MM.1S (cell line): ENCODE results near the gene CFAP54.

ENCODE experiments used
- DNase-seq: peaks from one replicate; pipeline ENCODE4 v3.0.0-alpha.2; 2015
- H2AFZ ChIP-seq: fragments of 300-600 bp; sonication (generic); 2 replicates; pipeline ENCODE4 v1.6.0; 2016; ENCODE audit warnings: antibody characterized with exemption, low read length
- H3F3A ChIP-seq: fragments of 300-600 bp; sonication (generic); 2 replicates; pipeline ENCODE4 v1.6.1; 2016; ENCODE audit warnings: mild to moderate bottlenecking, antibody characterized with exemption, low read length, moderate library complexity, mixed read lengths; ENCODE audit not compliant: insufficient read depth
- H3K27ac ChIP-seq: fragments of 300-600 bp; sonication (generic); 2 replicates; pipeline ENCODE4 v1.5.1; 2016; ENCODE audit warnings: mild to moderate bottlenecking, low read length
- H3K27me3 ChIP-seq: fragments of 300-600 bp; sonication (generic); replicated peaks from 2 replicates; pipeline ENCODE4 v1.6.0; 2016; ENCODE audit warnings: low read length; ENCODE audit not compliant: insufficient read depth
- H3K36me3 ChIP-seq: fragments of 300-600 bp; sonication (generic); replicated peaks from 2 replicates; pipeline ENCODE4 v1.6.1; 2016; ENCODE audit warnings: mild to moderate bottlenecking, low read length, mixed read lengths; ENCODE audit not compliant: insufficient read depth
- H3K4me1 ChIP-seq: fragments of 300-600 bp; sonication (generic); 2 replicates; pipeline ENCODE4 v1.6.1; 2016; ENCODE audit warnings: low read length, mixed read lengths
- H3K4me2 ChIP-seq: fragments of 300-600 bp; sonication (generic); 2 replicates; pipeline ENCODE4 v1.6.0; 2016; ENCODE audit warnings: low read depth, low read length
- H3K4me3 ChIP-seq: fragments of 300-600 bp; sonication (generic); 2 replicates; pipeline ENCODE4 v1.5.1; 2016; ENCODE audit warnings: low read length, mixed read lengths
- H3K79me2 ChIP-seq: fragments of 300-600 bp; sonication (generic); 2 replicates; pipeline ENCODE4 v1.6.1; 2016; ENCODE audit warnings: mixed run types, low read length, mixed read lengths
- H3K9ac ChIP-seq: fragments of 300-600 bp; sonication (generic); 2 replicates; pipeline ENCODE4 v1.6.1; 2016; ENCODE audit warnings: low read length, mixed read lengths
- H3K9me2 ChIP-seq: fragments of 300-600 bp; sonication (generic); replicated peaks from 2 replicates; pipeline ENCODE4 v1.6.1; 2016; ENCODE audit warnings: mild to moderate bottlenecking, low read length, mixed read lengths; ENCODE audit not compliant: insufficient read depth
- H3K9me3 ChIP-seq: fragments of 300-600 bp; sonication (generic); replicated peaks from 2 replicates; pipeline ENCODE4 v1.6.1; 2016; ENCODE audit warnings: mild to moderate bottlenecking, low read length, mixed read lengths; ENCODE audit not compliant: insufficient read depth
- H4K20me1 ChIP-seq: fragments of 300-600 bp; sonication (generic); 2 replicates; pipeline ENCODE4 v1.6.1; 2016; ENCODE audit warnings: mild to moderate bottlenecking, low read length, moderate library complexity, mixed read lengths; ENCODE audit not compliant: insufficient read depth
- EZH2 ChIP-seq: fragments of 300-600 bp; sonication (generic); optimal IDR thresholded peaks from 2 replicates; pipeline ENCODE3; 2017; ENCODE audit warnings: low read depth, mild to moderate bottlenecking, antibody characterized with exemption, low read length, mixed read lengths
- EZH2phosphoT487 ChIP-seq: fragments of 300-600 bp; sonication (generic); IDR thresholded peaks from 2 replicates; pipeline ENCODE4 v1.6.1; 2018; ENCODE audit warnings: antibody characterized with exemption, low read length
- TF ChIP-seq, protein P1 (sequence below): fragments of 300-600 bp; sonication (generic); IDR thresholded peaks from 2 replicates; pipeline ENCODE4 v1.5.1; 2016; ENCODE audit warnings: antibody characterized with exemption, low read length, mixed read lengths

CFAP54 gene

DNA sequence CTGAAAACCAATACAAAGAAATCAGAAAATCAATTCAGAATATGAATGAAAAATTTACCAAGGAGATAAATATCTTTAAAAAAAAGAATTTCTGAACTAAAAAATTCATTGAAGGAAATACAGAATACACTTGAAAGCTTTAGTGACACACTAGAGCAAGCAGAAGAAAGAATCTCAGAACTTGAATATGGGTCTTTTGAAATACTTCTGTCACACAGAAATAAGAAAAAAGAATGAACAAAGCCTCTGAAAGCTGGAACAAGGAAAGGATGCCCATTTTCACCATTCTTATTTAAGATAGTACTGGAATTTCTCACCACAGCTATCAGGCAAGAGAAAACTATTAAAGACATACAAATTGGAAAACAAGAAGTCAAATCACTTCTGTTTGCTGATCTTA, 314.6 kb downstream of the CFAP54 start:
- Histone ChIP-seq H2AFZ (no peak overlapping the region), H3F3A (no peaks in the 10 kb centered on the region), H4K20me1 (no peaks in the 10 kb centered on the region), H3K4me1 (no peaks in the 10 kb centered on the region), H3K36me3 (no peaks in the 10 kb centered on the region), H3K9me2 (no peaks in the 10 kb centered on the region), H3K9ac (no peak overlapping the region), H3K79me2 (no peaks in the 10 kb centered on the region), H3K9me3 (no peaks in the 10 kb centered on the region), H3K4me2 (no peak overlapping the region), H3K27me3 (no peaks in the 10 kb centered on the region), H3K27ac (no peak overlapping the region), H3K4me3 (no peak overlapping the region)
- no peak for TF ChIP-seq EZH2
- TF ChIP-seq EZH2phosphoT487 = no peak
- TF ChIP-seq, protein P1, sequence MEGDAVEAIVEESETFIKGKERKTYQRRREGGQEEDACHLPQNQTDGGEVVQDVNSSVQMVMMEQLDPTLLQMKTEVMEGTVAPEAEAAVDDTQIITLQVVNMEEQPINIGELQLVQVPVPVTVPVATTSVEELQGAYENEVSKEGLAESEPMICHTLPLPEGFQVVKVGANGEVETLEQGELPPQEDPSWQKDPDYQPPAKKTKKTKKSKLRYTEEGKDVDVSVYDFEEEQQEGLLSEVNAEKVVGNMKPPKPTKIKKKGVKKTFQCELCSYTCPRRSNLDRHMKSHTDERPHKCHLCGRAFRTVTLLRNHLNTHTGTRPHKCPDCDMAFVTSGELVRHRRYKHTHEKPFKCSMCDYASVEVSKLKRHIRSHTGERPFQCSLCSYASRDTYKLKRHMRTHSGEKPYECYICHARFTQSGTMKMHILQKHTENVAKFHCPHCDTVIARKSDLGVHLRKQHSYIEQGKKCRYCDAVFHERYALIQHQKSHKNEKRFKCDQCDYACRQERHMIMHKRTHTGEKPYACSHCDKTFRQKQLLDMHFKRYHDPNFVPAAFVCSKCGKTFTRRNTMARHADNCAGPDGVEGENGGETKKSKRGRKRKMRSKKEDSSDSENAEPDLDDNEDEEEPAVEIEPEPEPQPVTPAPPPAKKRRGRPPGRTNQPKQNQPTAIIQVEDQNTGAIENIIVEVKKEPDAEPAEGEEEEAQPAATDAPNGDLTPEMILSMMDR = no peak
- DNase-seq = no peak

DNA sequence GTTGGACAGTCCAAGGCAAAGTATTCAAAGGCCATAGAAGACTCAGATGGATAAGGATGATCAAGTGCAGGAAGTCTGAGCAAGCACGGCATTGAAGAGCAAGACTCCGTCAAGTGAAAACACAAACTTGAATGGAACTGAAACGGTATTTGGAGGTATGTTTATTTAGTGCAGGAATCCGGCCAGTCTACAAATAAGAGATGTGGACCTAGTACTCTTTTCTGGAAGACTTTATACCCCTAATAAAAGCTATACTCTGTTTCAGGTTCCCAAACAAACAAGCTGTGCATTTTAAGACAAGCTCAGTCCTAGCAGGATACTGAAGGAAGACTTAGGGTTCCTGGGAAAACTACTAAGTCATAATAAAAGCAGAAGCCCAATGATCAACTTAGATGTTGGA, 316.9 kb downstream of the CFAP54 start:
- DNase-seq = no peak
- H2AFZ ChIP-seq = no peak overlapping the region
- H3K4me3 ChIP-seq = no peak overlapping the region
- H3K27ac ChIP-seq = no peak overlapping the region
- peaks cover 8% of the 10 kb centered on the region; the same call in 1 of the 2 replicates for H3K4me1 ChIP-seq
- H3K4me2 ChIP-seq = no peak overlapping the region
- H3K9me2 ChIP-seq = no peaks in the 10 kb centered on the region
- H3K79me2 ChIP-seq = no peaks in the 10 kb centered on the region
- no peaks in the 10 kb centered on the region for H3K27me3 ChIP-seq
- H3F3A ChIP-seq = peaks cover 4% of the 10 kb centered on the region; the same call in 1 of the 2 replicates
- H3K36me3 ChIP-seq = no peaks in the 10 kb centered on the region
- H4K20me1 ChIP-seq = no peaks in the 10 kb centered on the region
- no peak overlapping the region for H3K9ac ChIP-seq
- no peaks in the 10 kb centered on the region for H3K9me3 ChIP-seq
- TF ChIP-seq, protein P1 = no peak
- no peak for TF ChIP-seq EZH2phosphoT487
- no peak for TF ChIP-seq EZH2

DNA sequence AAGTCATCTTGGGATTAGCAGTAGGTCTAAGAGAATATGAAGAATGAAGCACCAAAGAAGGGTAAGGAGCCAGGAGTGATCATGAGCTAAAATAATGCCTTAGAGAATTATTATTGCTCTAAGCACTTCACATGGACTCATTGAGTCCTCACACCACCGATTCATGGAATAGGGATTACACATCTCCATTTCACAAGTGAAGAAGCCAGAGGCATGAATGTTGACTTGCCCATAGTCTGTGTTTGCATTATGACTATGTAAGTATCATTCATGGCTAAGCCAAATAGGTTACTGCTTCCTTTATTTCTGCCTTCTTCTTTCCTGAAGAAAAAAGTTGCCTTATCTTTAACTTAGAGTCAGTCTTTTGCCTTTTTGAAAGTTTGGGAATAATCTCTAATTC, 318.4 kb downstream of the CFAP54 start:
- Histone ChIP-seq H3K9ac (no peak overlapping the region), H3K4me2 (no peak overlapping the region), H3K4me3 (no peak overlapping the region), H3K27me3 (no peaks in the 10 kb centered on the region), H3K9me2 (no peaks in the 10 kb centered on the region), H4K20me1 (no peaks in the 10 kb centered on the region), H3K79me2 (no peaks in the 10 kb centered on the region), H3K9me3 (no peaks in the 10 kb centered on the region), H3K27ac (no peak overlapping the region), H3F3A (peaks cover 4% of the 10 kb centered on the region; the same call in 1 of the 2 replicates), H3K4me1 (peaks cover 8% of the 10 kb centered on the region; the same call in 1 of the 2 replicates), H2AFZ (no peak overlapping the region), H3K36me3 (no peaks in the 10 kb centered on the region)
- DNase-seq = no peak
- TF ChIP-seq EZH2 = no peak
- TF ChIP-seq EZH2phosphoT487 = no peak

DNA sequence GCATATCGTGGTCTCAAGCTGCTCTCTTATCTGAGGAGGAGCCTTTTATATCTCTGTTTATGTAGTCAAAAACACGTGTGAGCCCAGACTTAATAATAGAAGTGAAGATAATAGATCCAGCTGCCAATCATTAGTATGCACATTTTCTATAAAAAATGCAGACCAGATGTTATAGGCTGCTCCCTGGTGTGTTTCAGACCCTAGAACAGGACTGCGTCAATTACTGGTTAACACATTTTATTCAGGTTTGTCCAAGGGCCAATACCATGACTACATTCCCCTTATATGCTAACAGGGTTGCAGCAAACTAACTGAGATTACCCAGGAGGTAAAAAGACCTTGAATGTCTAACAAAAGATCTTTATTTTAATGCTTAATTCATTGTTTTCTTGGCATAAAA, 319.2 kb downstream of the CFAP54 start:
- peaks cover 4% of the 10 kb centered on the region; the same call in 1 of the 2 replicates for H3F3A ChIP-seq
- H3K4me3 ChIP-seq = no peak overlapping the region
- no peak overlapping the region for H3K27ac ChIP-seq
- no peaks in the 10 kb centered on the region for H3K27me3 ChIP-seq
- H3K4me2 ChIP-seq = no peak overlapping the region
- no peaks in the 10 kb centered on the region for H3K9me2 ChIP-seq
- no peaks in the 10 kb centered on the region for H3K36me3 ChIP-seq
- no peaks in the 10 kb centered on the region for H4K20me1 ChIP-seq
- H2AFZ ChIP-seq = no peak overlapping the region
- TF ChIP-seq, protein P1 = no peak
- TF ChIP-seq EZH2 (no peak), EZH2phosphoT487 (no peak)
- H3K9ac ChIP-seq = no peak overlapping the region
- H3K9me3 ChIP-seq = no peaks in the 10 kb centered on the region
- DNase-seq = no peak
- no peaks in the 10 kb centered on the region for H3K79me2 ChIP-seq
- H3K4me1 ChIP-seq = peaks cover 8% of the 10 kb centered on the region; the same call in 1 of the 2 replicates
